ENCODE results near the gene AGO4.

DNA sequence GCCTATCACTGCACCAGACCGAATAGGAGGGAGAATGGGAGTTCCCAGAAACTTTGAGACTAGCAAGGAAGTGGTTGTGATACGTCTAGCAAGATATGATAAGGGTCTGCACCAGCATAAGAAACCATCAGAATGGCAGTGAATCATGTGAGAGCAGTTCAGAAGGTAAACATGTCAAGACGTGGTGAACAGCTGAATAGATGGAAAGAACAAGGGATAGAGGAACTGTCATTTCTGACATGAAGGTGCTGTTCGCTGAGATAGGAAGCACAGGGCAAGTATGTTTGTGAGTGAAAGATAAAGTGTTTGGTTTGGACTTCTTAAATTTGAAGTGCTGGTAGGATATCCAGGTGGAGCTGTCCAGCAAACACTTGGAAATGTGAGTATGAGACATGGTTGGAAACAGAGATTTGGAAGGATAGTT lies 74.0 kb downstream of the AGO4 start:
- TF ChIP-seq RAD21 (conservative IDR thresholded peaks at IDR 0.05 in 1 of 2, IDR thresholded peaks at IDR 0.05 in 1 of 2) (no peak), MYC (IDR thresholded peaks at IDR 0.05; ENCODE audit: borderline replicate concordance, low read length) (no peak), CBX2 (IDR thresholded peaks at IDR 0.05; ENCODE audit: borderline replicate concordance, low read depth) (no peak), MAFK (IDR thresholded peaks at IDR 0.05; ENCODE audit: partially characterized antibody) (no peak), NR3C1 (IDR thresholded peaks at IDR 0.05) (no peak), EP300 (IDR thresholded peaks at IDR 0.05) (no peak), SMC3 (IDR thresholded peaks at IDR 0.05) (no peak), HOXA7 (CRISPR knock-in tag; IDR thresholded peaks at IDR 0.05) (no peak), RCOR1 (IDR thresholded peaks at IDR 0.05; ENCODE audit: low read depth, low read length) (no peak)
- TF ChIP-seq, protein P1, sequence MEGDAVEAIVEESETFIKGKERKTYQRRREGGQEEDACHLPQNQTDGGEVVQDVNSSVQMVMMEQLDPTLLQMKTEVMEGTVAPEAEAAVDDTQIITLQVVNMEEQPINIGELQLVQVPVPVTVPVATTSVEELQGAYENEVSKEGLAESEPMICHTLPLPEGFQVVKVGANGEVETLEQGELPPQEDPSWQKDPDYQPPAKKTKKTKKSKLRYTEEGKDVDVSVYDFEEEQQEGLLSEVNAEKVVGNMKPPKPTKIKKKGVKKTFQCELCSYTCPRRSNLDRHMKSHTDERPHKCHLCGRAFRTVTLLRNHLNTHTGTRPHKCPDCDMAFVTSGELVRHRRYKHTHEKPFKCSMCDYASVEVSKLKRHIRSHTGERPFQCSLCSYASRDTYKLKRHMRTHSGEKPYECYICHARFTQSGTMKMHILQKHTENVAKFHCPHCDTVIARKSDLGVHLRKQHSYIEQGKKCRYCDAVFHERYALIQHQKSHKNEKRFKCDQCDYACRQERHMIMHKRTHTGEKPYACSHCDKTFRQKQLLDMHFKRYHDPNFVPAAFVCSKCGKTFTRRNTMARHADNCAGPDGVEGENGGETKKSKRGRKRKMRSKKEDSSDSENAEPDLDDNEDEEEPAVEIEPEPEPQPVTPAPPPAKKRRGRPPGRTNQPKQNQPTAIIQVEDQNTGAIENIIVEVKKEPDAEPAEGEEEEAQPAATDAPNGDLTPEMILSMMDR (IDR thresholded peaks at IDR 0.05), result no peak
- TF ChIP-seq, protein P2, sequence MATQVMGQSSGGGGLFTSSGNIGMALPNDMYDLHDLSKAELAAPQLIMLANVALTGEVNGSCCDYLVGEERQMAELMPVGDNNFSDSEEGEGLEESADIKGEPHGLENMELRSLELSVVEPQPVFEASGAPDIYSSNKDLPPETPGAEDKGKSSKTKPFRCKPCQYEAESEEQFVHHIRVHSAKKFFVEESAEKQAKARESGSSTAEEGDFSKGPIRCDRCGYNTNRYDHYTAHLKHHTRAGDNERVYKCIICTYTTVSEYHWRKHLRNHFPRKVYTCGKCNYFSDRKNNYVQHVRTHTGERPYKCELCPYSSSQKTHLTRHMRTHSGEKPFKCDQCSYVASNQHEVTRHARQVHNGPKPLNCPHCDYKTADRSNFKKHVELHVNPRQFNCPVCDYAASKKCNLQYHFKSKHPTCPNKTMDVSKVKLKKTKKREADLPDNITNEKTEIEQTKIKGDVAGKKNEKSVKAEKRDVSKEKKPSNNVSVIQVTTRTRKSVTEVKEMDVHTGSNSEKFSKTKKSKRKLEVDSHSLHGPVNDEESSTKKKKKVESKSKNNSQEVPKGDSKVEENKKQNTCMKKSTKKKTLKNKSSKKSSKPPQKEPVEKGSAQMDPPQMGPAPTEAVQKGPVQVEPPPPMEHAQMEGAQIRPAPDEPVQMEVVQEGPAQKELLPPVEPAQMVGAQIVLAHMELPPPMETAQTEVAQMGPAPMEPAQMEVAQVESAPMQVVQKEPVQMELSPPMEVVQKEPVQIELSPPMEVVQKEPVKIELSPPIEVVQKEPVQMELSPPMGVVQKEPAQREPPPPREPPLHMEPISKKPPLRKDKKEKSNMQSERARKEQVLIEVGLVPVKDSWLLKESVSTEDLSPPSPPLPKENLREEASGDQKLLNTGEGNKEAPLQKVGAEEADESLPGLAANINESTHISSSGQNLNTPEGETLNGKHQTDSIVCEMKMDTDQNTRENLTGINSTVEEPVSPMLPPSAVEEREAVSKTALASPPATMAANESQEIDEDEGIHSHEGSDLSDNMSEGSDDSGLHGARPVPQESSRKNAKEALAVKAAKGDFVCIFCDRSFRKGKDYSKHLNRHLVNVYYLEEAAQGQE (IDR thresholded peaks at IDR 0.05), result peak; percentile 22; the same call in 1 of the 2 replicates
- TF ChIP-seq, protein P3, sequence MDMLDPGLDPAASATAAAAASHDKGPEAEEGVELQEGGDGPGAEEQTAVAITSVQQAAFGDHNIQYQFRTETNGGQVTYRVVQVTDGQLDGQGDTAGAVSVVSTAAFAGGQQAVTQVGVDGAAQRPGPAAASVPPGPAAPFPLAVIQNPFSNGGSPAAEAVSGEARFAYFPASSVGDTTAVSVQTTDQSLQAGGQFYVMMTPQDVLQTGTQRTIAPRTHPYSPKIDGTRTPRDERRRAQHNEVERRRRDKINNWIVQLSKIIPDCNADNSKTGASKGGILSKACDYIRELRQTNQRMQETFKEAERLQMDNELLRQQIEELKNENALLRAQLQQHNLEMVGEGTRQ (IDR thresholded peaks at IDR 0.05), result no peak

Data from A549 (cell line).